GM23338 (cell line): ENCODE data around the gene UCN2. TPM values are rescaled to one million over a fixed set of nuclear protein-coding genes. Genes with fewer than 3 reads are reported as not detected.

ENCODE experiments used
- ATAC-seq: fragments of 200-7000 bp; cut with Tn5 transposase; 3 replicates; pipeline ENCODE4 v1.9.1; 2020
- DNase-seq: peaks from one replicate; pipeline ENCODE4 v3.0.0-alpha.2; 2015; ENCODE audit warnings: low spot score
- H2AFZ ChIP-seq: fragments of 200-600 bp; sonication (generic); 2 replicates; pipeline ENCODE4 v1.8.0; 2016; ENCODE audit warnings: antibody characterized with exemption, mild to moderate bottlenecking, moderate library complexity
- H3F3A ChIP-seq: fragments of 200-600 bp; sonication (generic); replicated peaks from 2 replicates; pipeline ENCODE4 v1.8.0; 2017; ENCODE audit warnings: antibody characterized with exemption, mixed run types, low read depth
- H3K27ac ChIP-seq: fragments of 200-600 bp; sonication (generic); 2 replicates; pipeline ENCODE4 v1.6.1; 2016; ENCODE audit warnings: low read depth
- H3K27me3 ChIP-seq: fragments of 200-600 bp; sonication (generic); 2 replicates; pipeline ENCODE4 v1.8.0; 2016; ENCODE audit warnings: mild to moderate bottlenecking, mixed run types, moderate library complexity; ENCODE audit not compliant: insufficient read depth
- H3K36me3 ChIP-seq: fragments of 200-600 bp; sonication (generic); 2 replicates; pipeline ENCODE4 v1.8.0; 2016; ENCODE audit warnings: mild to moderate bottlenecking; ENCODE audit not compliant: insufficient read depth
- H3K4me1 ChIP-seq: fragments of 200-600 bp; sonication (generic); 2 replicates; pipeline ENCODE4 v1.8.0; 2016; ENCODE audit warnings: mild to moderate bottlenecking, moderate library complexity; ENCODE audit not compliant: insufficient read depth
- H3K4me2 ChIP-seq: fragments of 200-600 bp; sonication (generic); 2 replicates; pipeline ENCODE4 v1.7.1; 2017; ENCODE audit warnings: mixed run types
- H3K4me3 ChIP-seq: fragments of 200-600 bp; sonication (generic); 2 replicates; pipeline ENCODE4 v1.6.1; 2016; ENCODE audit warnings: mixed run types
- H3K79me2 ChIP-seq: fragments of 200-600 bp; sonication (generic); replicated peaks from 2 replicates; pipeline ENCODE4 v1.8.0; 2017; ENCODE audit warnings: mild to moderate bottlenecking; ENCODE audit not compliant: insufficient read depth
- H3K9me2 ChIP-seq: fragments of 200-600 bp; sonication (generic); 2 replicates; pipeline ENCODE4 v1.8.0; 2017; ENCODE audit not compliant: insufficient read depth
- H4K20me1 ChIP-seq: fragments of 200-600 bp; sonication (generic); replicated peaks from 2 replicates; pipeline ENCODE4 v1.8.0; 2017; ENCODE audit warnings: mild to moderate bottlenecking; ENCODE audit not compliant: insufficient read depth
- H3K27ac Mint-ChIP-seq: 2 replicates; pipeline ENCODE4 v1.8.0; 2020; ENCODE audit warnings: inconsistent platforms, mild to moderate bottlenecking, moderate library complexity, mixed read lengths
- H3K27me3 Mint-ChIP-seq: 3 replicates; pipeline ENCODE4 v1.8.0; 2022; ENCODE audit warnings: low read depth, mild to moderate bottlenecking, moderate library complexity, mixed read lengths, inconsistent platforms; ENCODE audit not compliant: insufficient read depth, poor library complexity
- H3K36me3 Mint-ChIP-seq: 3 replicates; pipeline ENCODE4 v1.8.0; 2021; ENCODE audit warnings: low read depth, mild to moderate bottlenecking, inconsistent platforms, moderate library complexity, mixed read lengths
- H3K4me1 Mint-ChIP-seq: 3 replicates; pipeline ENCODE4 v1.8.0; 2020; ENCODE audit warnings: mild to moderate bottlenecking, inconsistent platforms, mixed read lengths
- H3K4me3 Mint-ChIP-seq: 3 replicates; pipeline ENCODE4 v1.8.0; 2021; ENCODE audit warnings: moderate library complexity, mild to moderate bottlenecking, inconsistent platforms, mixed read lengths
- H3K9me3 Mint-ChIP-seq: 3 replicates; pipeline ENCODE4 v1.8.0; 2020; ENCODE audit warnings: moderate library complexity, mild to moderate bottlenecking, inconsistent platforms, mixed read lengths
- CREB1 ChIP-seq: fragments of 250-450 bp; sonication (Bioruptor Pico); IDR thresholded peaks from 2 replicates; pipeline ENCODE4 v1.5.0; 2020; ENCODE audit warnings: low read depth, mild to moderate bottlenecking, moderate library complexity
- CTCF ChIP-seq, 2 experiments: fragments of 200-600 bp in 1 of 2; sonication (generic) in 1 of 2; conservative IDR thresholded peaks; 2 replicates each; pipeline versions ENCODE4 v1.5.1 to v1.6.1; 2016 to 2017; ENCODE audit warnings: antibody characterized with exemption in 2 of 2, low read depth in 2 of 2, mild to moderate bottlenecking in 2 of 2, moderate library complexity in 1 of 2
- EZH2 ChIP-seq: fragments of 200-600 bp; sonication (generic); IDR thresholded peaks from one replicate; pipeline ENCODE4 v1.8.0; 2017; ENCODE audit warnings: antibody characterized with exemption, mild to moderate bottlenecking, low read depth; ENCODE audit not compliant: unreplicated experiment
- EZH2phosphoT487 ChIP-seq: fragments of 200-600 bp; sonication (generic); IDR thresholded peaks from one replicate; pipeline ENCODE4 v1.8.1; 2018; ENCODE audit warnings: antibody characterized with exemption; ENCODE audit not compliant: unreplicated experiment
- JUNB ChIP-seq: IDR thresholded peaks from one replicate; pipeline ENCODE4 v1.6.1; 2016; ENCODE audit warnings: antibody characterized with exemption; ENCODE audit not compliant: unreplicated experiment
- NANOG ChIP-seq: IDR thresholded peaks from 2 replicates; pipeline ENCODE4 v1.6.1; 2016; ENCODE audit warnings: antibody characterized with exemption, borderline replicate concordance
- POLR2AphosphoS5 ChIP-seq: IDR thresholded peaks from 2 replicates; pipeline ENCODE4 v1.6.1; 2016; ENCODE audit warnings: antibody characterized with exemption, low read depth
- REST ChIP-seq: IDR thresholded peaks from one replicate; pipeline ENCODE4 v1.6.1; 2018; ENCODE audit warnings: antibody characterized with exemption; ENCODE audit not compliant: unreplicated experiment
- STAT1 ChIP-seq: IDR thresholded peaks from one replicate; pipeline ENCODE4 v1.6.1; 2016; ENCODE audit warnings: antibody characterized with exemption; ENCODE audit not compliant: unreplicated experiment
- ZNF114 ChIP-seq: fragments of 250-450 bp; sonication (Bioruptor Pico); IDR thresholded peaks from 2 replicates; pipeline ENCODE4 v1.5.0; 2020; ENCODE audit warnings: mild to moderate bottlenecking, moderate library complexity
- ZNF331 ChIP-seq: fragments of 250-450 bp; sonication (Bioruptor Pico); IDR thresholded peaks from 2 replicates; pipeline ENCODE4 v1.5.0; 2020; ENCODE audit warnings: low read depth, mild to moderate bottlenecking, moderate library complexity
- ZNF462 ChIP-seq: fragments of 250-450 bp; sonication (Bioruptor Pico); IDR thresholded peaks from 2 replicates; pipeline ENCODE4 v1.5.0; 2020; ENCODE audit warnings: mild to moderate bottlenecking, moderate library complexity
- polyA plus RNA-seq: library from polyadenylated mRNA; unstranded; fragments of >200 nt; fragmentation: Nextera tagmentation; extraction: Ambion mirVana; gene quantifications from 2 replicates; pipeline ENCODE4 v1.2.1, GENCODE V29; 2016
- total RNA-seq: library from RNA; depleted of rRNA; stranded (reverse); fragments of >200 nt; shearing (Covaris generic); gene quantifications from 2 replicates; pipeline ENCODE4 v1.2.3, GENCODE V29; 2014

The UCN2 gene
- total and polyA plus RNA-seq, 2 experiments from 2014 or later, result 0.17 TPM; not detected in 1

GRCh38 chr3:48536785-48537184 lies 26.8 kb downstream of the UCN2 start:
- no peak for ATAC-seq

More at GRCh38 chr3:48536785-48537184, 26.8 kb downstream of the UCN2 start:
- DNase-seq, result no peak
- Histone ChIP-seq H3K9me2 (no peaks in the 10 kb centered on the region), H2AFZ (no peak overlapping the region), H3K36me3 (no peaks in the 10 kb centered on the region; the same call in 1 of the 2 replicates), H3K27me3 (no peaks in the 10 kb centered on the region), H3K27ac (no peak overlapping the region), H3K4me3 (no peak overlapping the region), H3K79me2 (no peaks in the 10 kb centered on the region), H3K4me1 (no peaks in the 10 kb centered on the region), H3F3A (peaks cover 4% of the 10 kb centered on the region; the same call in 1 of the 2 replicates), H4K20me1 (no peaks in the 10 kb centered on the region; the same call in 1 of the 2 replicates), H3K4me2 (no peak overlapping the region)
- Mint-ChIP-seq H3K4me3 (no peak overlapping the region), H3K27ac (no peak overlapping the region), H3K27me3 (peaks cover 4% of the 10 kb centered on the region), H3K4me1 (no peaks in the 10 kb centered on the region), H3K9me3 (no peaks in the 10 kb centered on the region), H3K36me3 (peaks cover 20% of the 10 kb centered on the region)
- TF ChIP-seq ZNF114 (CRISPR knock-in tag), result no peak
- TF ChIP-seq ZNF331, result no peak
- no peak for TF ChIP-seq REST
- no peak for TF ChIP-seq POLR2AphosphoS5
- no peak for TF ChIP-seq EZH2phosphoT487
- TF ChIP-seq EZH2, result no peak
- no peak for TF ChIP-seq CREB1 (CRISPR knock-in tag)
- TF ChIP-seq CTCF (conservative IDR thresholded peaks at IDR 0.05; ENCODE audit: low read depth in 2 of 2), result no peak
- TF ChIP-seq NANOG, result no peak
- no peak for TF ChIP-seq STAT1
- TF ChIP-seq ZNF462 (CRISPR knock-in tag), result no peak
- no peak for TF ChIP-seq JUNB
